Ovary (tissue), 9 donors: Measurements from ENCODE around the gene HIPK1. TPM values are rescaled to one million over a fixed set of nuclear protein-coding genes. Genes with fewer than 3 reads are reported as not detected.

Source experiments
- DNase-seq, 5 donors: peaks; one replicate each; pipeline ENCODE4 v3.0.0-alpha.2; 2019 to 2020
- H3K27ac ChIP-seq, 2 donors: fragments of 200-600 bp; one replicate each; pipeline versions ENCODE4 v1.5.1 to v1.8.0; 2019 to 2022
- H3K27me3 ChIP-seq: fragments of 200-600 bp; one replicate; pipeline ENCODE4 v1.8.0; 2022
- H3K36me3 ChIP-seq: fragments of 200-600 bp; sonication (generic); one replicate; pipeline ENCODE4 v1.5.1; 2019
- H3K4me1 ChIP-seq: one replicate; pipeline ENCODE4 v1.8.1; 2013; ENCODE audit warnings: mild to moderate bottlenecking, moderate library complexity; ENCODE audit not compliant: insufficient read depth
- H3K4me3 ChIP-seq: fragments of 200-600 bp; sonication (generic); one replicate; pipeline ENCODE4 v1.5.1; 2017
- H3K9me3 ChIP-seq, 2 donors: fragments of 200-600 bp in 1 of 2; sonication (generic) in 1 of 2; one replicate each; pipeline versions ENCODE4 v1.5.1 to v1.8.1; 2013 to 2019; ENCODE audit warnings: mild to moderate bottlenecking in 1 of 2, moderate library complexity in 1 of 2
- EP300 ChIP-seq: sonication (generic); formaldehyde crosslinking; IDR thresholded peaks from one replicate; pipeline ENCODE4 v1.6.1; 2017; ENCODE audit warnings: antibody characterized with exemption
- POLR2A ChIP-seq: fragments of 450-650 bp; IDR thresholded peaks from one replicate; pipeline ENCODE4 v1.6.1; 2017; ENCODE audit warnings: antibody characterized with exemption, mild to moderate bottlenecking, moderate library complexity
- WGBS, 3 donors: extraction: QIAGEN DNeasy Blood & Tissue Kit in 1 of 3; methylation state at CpG; one replicate each; pipeline versions ENCODE4 v1.1.5 to v1.1.7; 2013 to 2017; 5-methylcytosine and 5-hydroxymethylcytosine counted together
- intact Hi-C, 4 donors: fragments of 100-400 bp; cut with DNase I; formaldehyde crosslinking; loops; one replicate each; pipeline versions ENCODE4 v1.11.0 to v1.15.1; 2022 to 2023
- polyA plus RNA-seq, 2 donors: library from polyadenylated mRNA; stranded (reverse); fragments of 200-250 nt in 1 of 2; fragments of 350-450 nt in 1 of 2; fragmentation: Illumina TruSeq in 1 of 2; extraction: RNeasy Lipid Tissue Mini Kit (QIAGEN cat#74804) in 1 of 2; gene quantifications; one replicate each; pipeline ENCODE4 v1.2.3, GENCODE V29; 2013 to 2014
- total RNA-seq, 7 donors: library from RNA; depleted of rRNA in 2 of 7; stranded (reverse); fragments of >200 nt in 2 of 7; fragmentation: NEBNext Ultra II Directional in 3 of 7; extraction: Animal tissue kit (Norgen Biotek cat#: 25700) in 3 of 7; gene quantifications; one replicate each; pipeline versions ENCODE4 v1.1.0 to v1.2.4, GENCODE V29; 2016 to 2023
- TF ChIP-seq, protein P1 (sequence below), 3 donors: fragments of 450-650 bp in 2 of 3; fragments of 200-600 bp in 1 of 3; IDR thresholded peaks; one replicate each; pipeline versions ENCODE4 v1.5.1 to v1.8.0; 2016 to 2022; ENCODE audit warnings: antibody characterized with exemption in 3 of 3, mild to moderate bottlenecking in 1 of 3
- donor health status: DM: no; HTN: no; CAD: no; lungs with moderate emphysema.
- donor health status: DM: no; HTN: no; CAD: no.
- donor health status: Bipolar disorder and iron deficiency.
- donor health status: DM: yes; HTN: yes; CAD: no.
- donor health status: DM: no; HTN: no; CAD: no.
- donor health status: DM: yes; HTN: yes; CAD: no.

HIPK1 gene
- total and polyA plus RNA-seq, 9 donors: 17.5 to 77.0 (median 61.7) TPM

DNA sequence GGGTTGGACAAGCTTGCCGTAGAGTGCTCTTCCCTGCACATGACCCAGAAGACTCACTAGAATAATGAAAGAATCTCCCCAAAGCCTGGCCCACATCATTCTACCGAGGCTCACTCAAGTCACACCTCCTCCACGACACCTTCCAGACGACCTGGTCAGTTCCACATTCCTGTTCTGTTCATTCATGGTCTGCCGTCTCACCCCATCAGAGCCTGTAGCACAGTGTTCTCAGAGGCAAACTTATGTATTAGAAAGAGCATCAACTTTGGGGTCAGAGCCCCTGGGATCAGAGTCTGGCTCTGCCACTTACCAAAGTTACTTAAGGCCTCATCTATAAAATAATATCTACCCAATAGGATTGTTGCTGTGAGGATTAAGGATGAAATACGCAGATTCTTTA, 57.7 kb downstream of the HIPK1 start:
- WGBS, 3 donors: 78 to 91% (median 85%) methylated on average over 6 of the region's 6 CpGs
- TF ChIP-seq, protein P1, sequence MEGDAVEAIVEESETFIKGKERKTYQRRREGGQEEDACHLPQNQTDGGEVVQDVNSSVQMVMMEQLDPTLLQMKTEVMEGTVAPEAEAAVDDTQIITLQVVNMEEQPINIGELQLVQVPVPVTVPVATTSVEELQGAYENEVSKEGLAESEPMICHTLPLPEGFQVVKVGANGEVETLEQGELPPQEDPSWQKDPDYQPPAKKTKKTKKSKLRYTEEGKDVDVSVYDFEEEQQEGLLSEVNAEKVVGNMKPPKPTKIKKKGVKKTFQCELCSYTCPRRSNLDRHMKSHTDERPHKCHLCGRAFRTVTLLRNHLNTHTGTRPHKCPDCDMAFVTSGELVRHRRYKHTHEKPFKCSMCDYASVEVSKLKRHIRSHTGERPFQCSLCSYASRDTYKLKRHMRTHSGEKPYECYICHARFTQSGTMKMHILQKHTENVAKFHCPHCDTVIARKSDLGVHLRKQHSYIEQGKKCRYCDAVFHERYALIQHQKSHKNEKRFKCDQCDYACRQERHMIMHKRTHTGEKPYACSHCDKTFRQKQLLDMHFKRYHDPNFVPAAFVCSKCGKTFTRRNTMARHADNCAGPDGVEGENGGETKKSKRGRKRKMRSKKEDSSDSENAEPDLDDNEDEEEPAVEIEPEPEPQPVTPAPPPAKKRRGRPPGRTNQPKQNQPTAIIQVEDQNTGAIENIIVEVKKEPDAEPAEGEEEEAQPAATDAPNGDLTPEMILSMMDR (IDR thresholded peaks at IDR 0.05): no peak
- TF ChIP-seq POLR2A (no peak), EP300 (no peak)
- Histone ChIP-seq H3K9me3 (no peaks in the 10 kb centered on the region), H3K36me3 (no peaks in the 10 kb centered on the region), H3K4me3 (no peak overlapping the region), H3K4me1 (peaks cover 10% of the 10 kb centered on the region), H3K27ac (no peak overlapping the region), H3K27me3 (no peaks in the 10 kb centered on the region)
- intact Hi-C loops: no loop called here
- DNase-seq: no peak

DNA sequence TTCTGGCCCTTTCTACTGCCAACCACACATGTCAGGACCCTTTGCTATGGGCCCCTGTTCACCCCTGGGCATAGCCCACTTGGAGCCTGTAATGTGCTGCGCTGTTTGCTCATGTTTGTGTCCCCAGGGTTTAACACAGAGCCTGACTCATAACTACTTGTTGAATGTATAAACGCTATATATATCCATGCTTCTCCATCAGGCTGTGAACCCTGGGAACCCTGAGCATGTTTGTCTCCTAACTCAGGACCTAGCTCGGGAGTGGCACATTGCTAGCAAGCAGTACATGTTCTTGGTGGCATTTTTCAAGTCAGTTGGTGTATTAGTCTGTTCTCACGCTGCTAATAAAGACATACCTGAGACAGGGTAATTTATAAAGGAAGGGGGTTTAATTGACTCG, 58.1 kb downstream of the HIPK1 start:
- H3K27ac ChIP-seq: no peak overlapping the region
- DNase-seq: no peak
- peaks cover 10% of the 10 kb centered on the region for H3K4me1 ChIP-seq
- whole genome bisulfite sequencing, 3 donors: 76 to 94% (median 93%) methylated on average over 5 of the region's 5 CpGs
- intact Hi-C loops: no loop called here
- H3K9me3 ChIP-seq: no peaks in the 10 kb centered on the region
- H3K27me3 ChIP-seq: no peaks in the 10 kb centered on the region
- TF ChIP-seq, protein P1 (IDR thresholded peaks at IDR 0.05): no peak
- TF ChIP-seq EP300 (no peak), POLR2A (no peak)
- H3K36me3 ChIP-seq: no peaks in the 10 kb centered on the region
- H3K4me3 ChIP-seq: no peak overlapping the region

DNA sequence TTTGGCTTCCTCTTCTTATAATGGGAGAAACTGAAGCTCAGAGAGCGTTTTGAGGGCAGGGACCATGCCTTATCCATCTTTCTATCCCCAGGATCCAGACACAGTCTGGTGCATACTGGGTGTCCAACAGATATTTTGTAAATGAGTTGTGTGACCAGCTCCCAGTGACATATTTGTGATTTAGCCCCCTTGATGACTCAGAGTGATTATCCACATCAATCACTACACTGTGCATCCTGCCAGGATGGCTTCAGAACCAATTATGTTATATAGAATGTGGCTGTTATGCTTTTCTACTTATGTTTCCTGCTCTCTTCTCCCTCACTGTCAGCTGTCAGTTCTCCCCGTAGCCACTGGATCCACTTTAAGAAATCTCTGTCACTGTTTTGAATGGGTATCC, 61.4 kb downstream of the HIPK1 start:
- no peaks in the 10 kb centered on the region for H3K4me1 ChIP-seq
- WGBS, 3 donors: 65 to 97% (median 94%) methylated on average over 2 of the region's 2 CpGs
- TF ChIP-seq EP300: no peak
- TF ChIP-seq, protein P1 (IDR thresholded peaks at IDR 0.05): no peak
- TF ChIP-seq POLR2A: no peak
- intact Hi-C loops: no loop called here
- no peak for DNase-seq
- no peak overlapping the region for H3K4me3 ChIP-seq
- no peaks in the 10 kb centered on the region for H3K9me3 ChIP-seq
- no peaks in the 10 kb centered on the region for H3K27me3 ChIP-seq
- H3K36me3 ChIP-seq: no peaks in the 10 kb centered on the region
- H3K27ac ChIP-seq: no peak overlapping the region

DNA sequence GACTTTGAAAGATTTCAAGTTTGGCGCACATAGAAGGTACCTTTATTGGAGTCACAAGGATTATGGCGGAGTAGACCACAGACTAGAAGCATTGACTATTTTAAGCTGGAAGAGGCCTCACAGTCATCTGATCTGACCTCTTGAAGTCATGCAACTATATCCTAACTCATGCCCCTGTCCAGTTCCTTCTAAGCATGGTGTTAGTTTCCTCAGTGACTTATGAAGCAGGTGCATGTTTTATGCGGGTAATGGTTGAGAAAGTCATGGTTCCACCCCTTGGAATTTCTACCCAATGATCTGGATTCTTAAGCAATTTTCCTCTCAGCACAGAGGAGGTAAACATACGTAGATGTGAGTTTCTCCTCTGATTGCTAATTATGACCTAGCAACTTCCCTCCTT, 61.8 kb downstream of the HIPK1 start:
- TF ChIP-seq EP300 (no peak), POLR2A (no peak)
- TF ChIP-seq, protein P1 (IDR thresholded peaks at IDR 0.05): no peak
- Histone ChIP-seq H3K36me3 (no peaks in the 10 kb centered on the region), H3K9me3 (no peaks in the 10 kb centered on the region), H3K27me3 (no peaks in the 10 kb centered on the region), H3K4me3 (no peak overlapping the region), H3K27ac (no peak overlapping the region), H3K4me1 (no peaks in the 10 kb centered on the region)
- DNase-seq: no peak
- intact Hi-C loops: no loop called here
- 92 to 95% (median 93%) methylated on average over 4 of the region's 4 CpGs for WGBS, 3 donors

DNA sequence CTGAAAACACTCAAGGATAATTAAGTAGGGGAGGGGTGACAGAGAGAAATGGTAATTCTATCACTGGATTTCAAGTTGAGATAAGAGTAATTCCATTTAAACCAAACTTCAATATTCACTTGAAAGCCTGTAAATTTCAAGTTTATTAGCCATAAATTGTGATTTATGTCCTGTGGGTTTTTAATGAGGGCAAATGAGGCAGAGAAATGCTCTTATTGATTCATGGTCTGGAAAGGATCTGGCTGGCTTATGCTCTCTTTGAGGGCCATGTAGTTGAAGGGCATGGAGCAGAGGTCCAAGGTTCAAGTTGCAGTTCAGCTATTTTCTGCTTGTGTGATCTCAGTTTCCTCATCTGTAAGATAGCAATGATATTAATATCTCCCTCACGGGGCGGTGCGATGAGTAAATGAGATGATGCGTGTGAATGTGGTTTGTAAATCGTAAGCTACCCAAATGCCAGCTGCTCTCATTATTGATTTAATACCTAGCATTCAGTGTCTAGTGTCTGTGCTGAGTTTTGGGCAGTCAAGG, 62.4 kb downstream of the HIPK1 start:
- no peaks in the 10 kb centered on the region for H3K36me3 ChIP-seq
- WGBS, 3 donors: 87 to 95% (median 91%) methylated on average over 5 of the region's 5 CpGs
- no peaks in the 10 kb centered on the region for H3K27me3 ChIP-seq
- DNase-seq: no peak
- H3K4me1 ChIP-seq: no peaks in the 10 kb centered on the region
- H3K27ac ChIP-seq: no peak overlapping the region
- TF ChIP-seq POLR2A: no peak
- no peaks in the 10 kb centered on the region for H3K9me3 ChIP-seq
- no peak overlapping the region for H3K4me3 ChIP-seq
- intact Hi-C loops: no loop called here
